ENCODE results near the gene LAMA5. TPM values are rescaled to one million over a fixed set of nuclear protein-coding genes. Genes with fewer than 3 reads are reported as not detected.

Gene LAMA5
- polyA plus RNA-seq, 1 donor: 96.2 TPM

DNA sequence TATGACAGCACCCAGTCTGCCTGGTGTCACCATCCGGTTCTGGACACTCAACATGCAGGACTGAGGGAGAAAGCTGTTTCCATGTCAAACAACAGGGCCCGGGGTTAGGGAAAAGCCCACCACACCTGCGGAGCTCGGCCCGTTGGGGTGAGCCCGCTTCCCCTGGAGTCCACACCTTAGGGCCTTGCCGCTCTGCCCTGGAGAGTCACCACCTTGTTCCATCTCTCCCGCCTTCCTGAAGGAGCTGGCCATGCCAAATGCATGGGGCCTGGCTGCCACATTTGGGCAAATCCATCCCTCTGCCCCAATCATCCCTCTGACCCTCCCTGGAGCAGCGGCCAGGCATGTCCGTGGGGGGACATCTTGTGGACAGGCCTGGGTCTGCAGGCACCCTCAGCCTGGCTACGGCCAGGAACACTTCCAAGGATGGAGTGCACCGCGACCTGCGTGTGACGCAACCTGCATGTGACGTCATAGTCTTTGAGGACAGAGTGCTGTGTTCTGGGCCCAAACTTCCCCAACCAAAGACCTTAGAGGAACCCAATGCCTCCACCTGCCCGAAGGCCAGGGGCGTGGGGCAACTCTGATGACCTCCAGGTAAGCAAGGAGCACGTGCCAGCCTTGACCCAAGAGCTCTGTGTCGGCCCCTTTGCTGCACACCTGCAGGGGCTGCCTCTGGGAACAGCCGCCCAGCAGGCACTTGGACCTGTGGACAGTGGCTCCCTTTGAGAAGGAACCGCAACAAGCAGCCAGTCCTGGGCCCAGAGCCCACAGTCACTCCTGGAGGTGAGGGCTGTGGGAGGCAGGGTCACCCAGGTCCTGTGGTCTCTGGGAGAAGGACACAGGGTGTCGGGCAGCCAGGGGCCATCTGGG is 38.2 kb upstream of the LAMA5 start:
- no peak for DNase-seq

DNA sequence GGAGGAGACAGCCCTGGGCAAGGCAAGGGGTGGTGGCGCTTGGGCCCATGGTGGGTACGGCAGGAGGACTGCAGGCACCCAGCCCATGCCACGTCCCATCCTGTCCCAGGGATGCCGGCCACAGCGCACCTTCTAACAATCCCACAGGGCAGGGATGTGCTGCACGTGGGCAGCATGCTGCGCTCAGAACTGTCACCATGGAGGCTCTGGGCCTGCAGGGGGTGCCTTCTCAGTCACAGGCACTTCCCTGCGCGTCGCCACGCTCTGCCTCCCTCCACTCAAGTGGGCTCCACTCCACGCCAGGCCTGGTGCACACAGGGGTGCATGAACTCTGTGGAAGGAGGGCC is 37.6 kb upstream of the LAMA5 start:
- no peak for DNase-seq

DNA sequence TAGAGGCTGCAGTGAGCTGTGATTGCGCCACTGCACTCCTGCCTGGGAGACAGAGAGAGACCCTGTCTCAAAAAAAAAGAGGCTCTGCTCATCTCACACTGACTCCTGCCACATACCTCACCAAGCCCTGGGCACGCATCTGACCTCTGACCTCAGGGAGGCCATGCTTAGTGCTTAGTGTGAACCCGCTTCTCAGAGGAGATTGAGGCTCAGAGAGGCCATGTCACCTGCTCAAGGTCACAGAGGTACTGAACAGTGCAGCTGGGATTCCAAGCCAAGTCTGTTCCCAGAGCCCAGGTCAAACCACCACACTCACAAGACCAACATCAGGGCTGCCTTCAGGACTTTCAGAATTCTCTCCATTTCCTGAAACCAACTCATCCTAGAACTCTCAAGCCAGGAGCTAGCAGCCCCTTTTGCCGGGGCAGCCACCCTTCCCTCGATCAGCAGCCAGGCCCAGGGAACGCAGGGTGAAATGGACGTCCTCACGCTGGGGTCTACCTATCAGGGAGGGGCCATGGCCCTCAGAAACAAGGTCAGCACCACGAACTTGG is 37.1 kb upstream of the LAMA5 start:
- no peak for DNase-seq

DNA sequence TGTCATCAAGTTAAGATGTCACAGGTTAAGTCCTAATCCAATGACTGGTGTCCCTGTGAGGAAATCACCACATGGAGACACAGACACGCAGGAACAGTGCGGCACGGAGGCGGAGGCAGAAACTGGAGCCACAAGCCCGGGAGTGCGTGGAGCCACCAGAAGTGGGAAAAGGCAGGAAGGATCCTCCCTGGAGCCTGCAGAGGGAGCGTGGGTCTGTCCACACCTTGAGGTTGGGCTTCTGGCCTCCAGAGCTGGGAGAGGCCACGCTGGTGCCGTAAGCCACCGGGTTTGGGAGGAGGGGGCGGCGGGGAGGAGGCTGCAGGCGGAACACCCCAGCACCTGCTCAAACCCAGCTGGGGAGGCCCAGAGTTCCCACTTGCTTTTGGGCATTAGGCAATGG is 36.2 kb upstream of the LAMA5 start:
- DNase-seq: no peak

DNA sequence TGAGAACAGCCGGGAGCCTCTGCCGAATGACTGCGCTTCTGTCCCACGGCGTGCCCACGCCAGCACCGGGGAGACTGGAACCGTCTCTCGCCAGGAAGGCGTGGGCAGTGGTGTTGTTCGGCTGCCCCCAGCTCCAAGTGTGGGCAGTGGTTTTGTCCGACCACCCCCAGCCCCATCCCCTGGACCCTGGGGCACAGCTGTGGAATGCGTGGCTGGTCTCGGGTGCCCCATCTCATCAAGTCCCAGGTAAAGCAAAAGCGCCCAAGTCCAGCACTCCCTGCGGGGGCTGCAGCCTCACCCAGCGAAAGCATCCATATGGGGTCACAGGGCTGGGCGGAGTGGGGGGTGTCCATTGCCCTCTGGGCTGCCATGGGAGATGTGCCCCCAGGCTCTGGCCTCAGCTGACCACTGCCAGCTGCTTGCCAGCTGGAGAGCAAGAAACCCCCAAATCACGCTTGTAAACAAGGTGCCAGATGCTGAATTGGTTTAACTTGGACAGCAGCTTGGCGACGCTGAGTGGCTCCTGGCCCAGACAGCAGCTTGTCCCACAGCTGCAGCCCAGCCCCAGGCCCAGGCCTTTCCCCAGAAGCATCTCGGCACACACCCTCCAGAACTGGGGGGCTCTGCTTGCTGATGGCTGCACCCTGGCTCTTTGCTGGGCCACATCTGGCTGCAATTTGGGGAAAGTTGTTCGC is 35.5 kb upstream of the LAMA5 start:
- DNase-seq: no peak

DNA sequence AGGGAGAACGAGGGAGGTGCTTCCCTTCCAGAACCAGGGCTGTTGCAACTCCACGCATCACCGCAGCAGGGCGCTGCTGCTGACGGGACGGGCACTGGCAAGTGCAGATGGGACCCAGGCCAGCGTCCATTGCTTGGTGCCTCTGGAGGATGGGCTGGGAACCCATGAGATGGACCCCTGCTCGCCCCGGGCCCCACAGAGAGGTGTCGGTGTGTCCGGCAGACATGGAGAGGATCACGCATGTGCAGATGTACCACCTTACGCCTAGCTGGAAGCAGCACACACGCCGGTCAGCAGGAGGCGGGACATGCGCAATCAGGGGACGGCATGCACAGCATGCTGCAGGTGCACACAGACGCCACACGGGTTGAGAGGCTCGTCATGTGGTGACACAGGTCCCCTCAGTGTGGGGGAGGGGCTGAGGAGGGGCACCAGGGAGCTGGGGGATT is 34.2 kb upstream of the LAMA5 start:
- no peak for DNase-seq

DNA sequence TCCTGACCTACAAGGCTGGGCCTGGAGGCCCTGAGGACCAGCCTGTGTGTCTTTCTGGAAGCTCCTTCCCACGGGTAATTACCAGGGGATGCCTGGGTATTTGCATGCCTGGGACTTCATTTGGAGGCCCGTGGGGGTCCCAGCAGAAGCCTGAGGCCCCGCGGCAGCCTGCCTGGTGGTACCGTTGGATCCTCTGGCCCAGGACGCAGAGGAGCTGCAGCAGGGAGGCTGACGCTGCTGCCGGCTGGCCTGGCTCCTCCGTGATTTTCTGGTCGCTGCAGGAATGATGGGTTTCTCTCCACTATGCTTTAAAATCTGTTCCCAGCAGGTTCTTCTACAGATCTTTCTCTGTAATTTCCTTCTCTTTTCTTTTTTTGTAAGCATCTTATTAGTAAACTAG is 33.4 kb upstream of the LAMA5 start:
- DNase-seq: no peak

DNA sequence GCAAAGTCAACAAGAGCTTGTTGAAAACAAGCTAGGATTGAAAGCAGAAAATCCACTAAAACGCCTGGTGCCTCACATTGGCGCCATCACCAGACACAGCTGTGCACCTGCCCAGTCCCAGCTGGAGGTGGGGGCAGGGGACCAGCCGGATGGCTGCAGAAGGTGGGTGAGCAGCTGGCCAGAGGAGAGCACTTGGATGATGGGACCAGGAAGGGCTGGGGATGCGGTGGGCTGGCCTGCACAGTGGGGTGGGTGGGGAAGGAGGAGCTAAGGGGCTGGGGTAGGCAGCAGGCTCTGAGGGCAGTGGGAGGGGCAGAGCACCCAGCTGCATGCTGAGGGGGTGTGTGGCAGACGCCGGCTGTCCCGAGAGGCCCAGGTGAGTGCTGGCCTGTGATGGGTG is 32.9 kb upstream of the LAMA5 start:
- DNase-seq: no peak

DNA sequence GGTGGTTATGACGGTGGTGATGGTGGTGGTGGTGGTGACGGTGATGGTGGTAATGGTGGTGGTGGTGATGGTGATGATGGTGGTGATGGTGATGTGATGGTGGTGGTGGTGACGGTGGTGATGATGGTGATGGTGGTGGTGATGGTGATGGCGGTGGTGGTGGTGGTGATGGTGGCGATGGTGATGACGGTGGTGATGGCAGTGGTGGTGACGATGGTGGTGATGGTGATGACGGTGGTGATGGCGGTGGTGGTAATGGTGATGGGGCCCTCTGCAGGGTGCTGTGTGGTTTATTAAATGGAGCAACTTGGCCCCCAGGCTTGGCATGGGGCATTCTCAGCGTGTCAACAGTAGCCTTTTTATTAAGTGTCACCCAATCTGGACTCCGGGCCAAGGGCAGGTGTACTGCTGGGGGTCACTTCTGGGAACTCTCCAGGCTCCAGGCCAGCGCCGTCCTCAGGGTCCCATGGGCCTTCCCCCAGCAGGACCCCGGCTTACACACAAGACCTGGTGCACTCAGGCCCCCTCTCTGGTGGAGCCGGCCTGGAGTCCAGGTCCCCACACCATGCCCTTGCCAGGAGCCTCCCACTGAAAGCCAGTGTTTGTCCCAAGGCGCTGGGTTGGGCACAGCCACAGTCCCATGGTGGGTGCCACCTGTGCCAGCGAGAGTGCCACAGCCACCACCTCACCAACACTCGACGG is 31.2 kb upstream of the LAMA5 start:
- no peak for DNase-seq

DNA sequence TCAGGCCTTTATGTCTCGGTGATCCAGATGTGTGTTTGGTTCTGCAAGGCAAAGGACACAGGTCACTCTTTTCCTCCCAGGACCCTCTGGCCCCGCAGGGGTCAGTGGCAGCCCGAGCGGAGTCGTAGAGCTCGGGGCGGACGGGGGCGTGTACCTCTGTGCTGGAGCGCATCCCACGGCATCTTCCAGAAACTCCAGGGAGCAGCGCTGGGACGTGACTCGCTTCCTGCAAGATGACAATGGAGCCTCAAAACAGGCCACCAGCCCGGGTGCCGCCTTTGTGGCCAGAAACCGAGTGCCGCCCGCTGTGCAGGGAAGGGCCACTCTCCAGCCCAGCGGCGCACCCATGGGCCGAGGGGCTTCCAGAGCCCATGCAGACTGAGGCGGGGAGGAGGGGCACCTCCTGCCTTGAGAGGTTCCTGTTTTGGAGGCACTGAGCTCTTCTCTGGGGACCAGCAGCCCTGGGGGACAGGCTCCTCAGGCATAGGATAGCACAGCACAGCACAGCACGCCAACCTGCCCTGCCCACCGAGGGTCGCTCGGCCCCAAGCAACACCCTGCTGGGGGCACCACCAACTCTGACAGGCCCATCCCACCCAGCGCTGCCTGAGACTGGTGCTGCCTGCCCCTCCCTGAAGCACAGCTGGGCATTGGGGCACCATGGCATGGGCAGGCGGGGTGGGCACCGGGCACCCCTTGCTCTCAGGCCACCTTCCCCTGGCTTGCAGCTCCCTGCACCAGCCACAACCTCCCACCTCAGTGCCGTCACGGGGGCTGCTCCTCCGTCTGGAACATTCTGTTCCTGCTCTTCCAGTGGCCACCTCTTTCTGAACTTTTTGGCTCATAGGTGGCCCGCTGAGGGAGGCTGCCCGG is 29.5 kb upstream of the LAMA5 start:
- DNase-seq: no peak

DNA sequence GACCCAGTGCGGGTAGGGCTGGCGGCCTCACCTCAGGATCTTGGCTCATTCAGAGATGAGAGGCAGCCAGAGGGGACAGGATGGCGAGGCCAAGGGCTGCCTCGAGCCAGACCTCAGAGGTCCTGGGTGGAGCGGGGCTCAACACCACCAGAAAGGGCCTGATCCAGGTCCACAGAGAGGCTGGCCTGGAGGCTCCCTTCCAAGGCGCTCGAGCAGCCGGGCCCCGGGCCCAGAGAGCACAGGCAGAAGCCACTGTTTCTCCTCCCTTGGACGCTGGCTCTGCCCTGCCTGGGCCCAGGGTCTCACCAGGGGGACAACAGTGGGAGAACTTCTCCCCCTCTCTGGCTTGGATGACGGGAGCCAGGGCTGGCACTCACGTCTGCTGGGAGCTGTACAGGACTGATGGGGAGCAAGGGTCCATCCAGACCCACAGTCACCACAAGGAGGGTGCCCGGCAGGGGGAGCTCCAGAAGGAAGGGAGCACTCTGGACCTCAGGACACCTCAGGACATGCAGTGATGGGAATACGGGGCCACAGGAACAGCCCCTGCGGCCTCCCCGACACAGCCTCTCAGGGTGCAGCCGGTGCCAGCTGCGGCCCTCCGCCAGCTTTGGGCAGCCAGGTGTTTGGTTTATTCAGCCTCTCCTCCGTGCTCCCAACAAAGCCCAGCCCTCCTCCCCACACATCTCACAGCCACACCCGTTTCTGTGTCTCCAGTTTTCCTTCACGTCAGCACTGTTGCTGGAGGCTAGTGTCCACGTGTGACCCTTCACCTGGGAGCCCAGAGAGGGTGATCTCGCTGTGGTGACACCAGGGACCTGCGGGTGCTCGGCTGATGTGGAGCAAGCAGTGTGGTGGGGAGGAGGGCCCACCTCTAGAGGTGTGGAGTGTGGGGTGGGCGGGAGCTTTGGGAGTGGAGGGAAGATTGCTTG is 28.5 kb upstream of the LAMA5 start:
- no peak for DNase-seq

DNA sequence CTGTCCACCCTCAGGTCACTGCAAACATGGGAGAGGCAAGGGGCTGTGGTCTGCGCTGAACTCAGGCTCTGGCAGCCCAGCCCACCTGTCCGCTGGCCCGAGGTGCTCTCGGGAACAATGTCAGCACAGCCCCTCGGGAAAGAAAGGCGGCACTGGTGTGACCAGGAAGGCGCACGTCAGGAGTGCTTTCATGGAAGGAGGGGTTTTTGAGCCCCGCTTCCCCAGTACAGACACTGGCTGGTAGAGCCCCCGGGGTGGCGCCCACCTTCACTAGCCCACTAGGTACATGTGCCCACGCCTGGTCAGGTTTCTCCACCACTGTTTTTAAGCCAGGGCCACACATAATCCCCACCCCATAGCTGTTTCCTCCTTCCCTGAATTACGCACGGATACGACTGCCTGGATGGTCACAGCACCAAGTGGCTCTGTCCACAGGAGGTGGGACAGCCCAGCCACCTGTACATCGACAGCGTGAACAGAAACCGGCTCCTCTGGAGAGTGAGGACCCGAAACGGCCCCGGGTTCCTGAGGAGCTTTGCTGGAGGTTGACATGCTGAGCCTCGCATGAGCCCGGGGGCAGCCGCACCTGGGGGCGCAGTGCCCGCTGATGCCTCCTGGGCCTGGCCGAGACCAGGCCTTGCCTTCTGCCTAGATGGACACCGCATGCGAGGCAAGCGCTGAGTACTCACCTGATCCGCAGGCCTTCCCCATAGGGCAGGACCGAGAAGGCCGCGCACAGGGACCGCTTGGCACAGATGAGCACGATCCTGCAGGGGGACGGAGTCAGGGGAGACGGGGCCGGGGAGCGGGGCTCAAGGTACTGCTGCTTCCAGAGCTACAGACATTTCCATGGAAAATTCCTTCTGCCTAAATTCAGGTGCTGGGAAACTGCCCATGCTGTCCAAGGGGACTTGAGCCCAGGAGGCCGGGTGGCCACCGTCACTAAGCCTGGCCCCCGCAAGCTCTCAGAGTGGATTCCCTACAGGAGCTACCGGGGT is 27.4 kb upstream of the LAMA5 start:
- no peak for DNase-seq

DNA sequence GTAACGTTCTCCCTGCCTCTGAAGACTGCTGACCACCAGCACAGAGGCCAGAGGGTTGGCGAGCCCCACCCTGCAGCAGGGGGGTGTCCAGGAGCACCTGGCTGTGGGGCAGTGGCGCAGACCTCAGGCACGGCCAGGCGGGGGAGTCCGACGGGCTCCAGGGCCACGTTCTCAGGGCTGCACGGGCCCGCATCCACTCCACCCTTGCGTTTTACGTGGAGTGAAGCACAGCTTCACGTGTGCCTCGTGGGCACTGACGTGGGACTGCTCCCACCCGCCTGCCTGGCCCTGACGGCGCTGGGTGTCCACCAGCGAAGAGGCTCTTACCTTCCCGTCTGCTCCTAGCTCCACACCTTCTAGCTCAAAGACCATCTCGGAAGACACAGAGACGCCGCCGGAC is 26.7 kb upstream of the LAMA5 start:
- DNase-seq: no peak

DNA sequence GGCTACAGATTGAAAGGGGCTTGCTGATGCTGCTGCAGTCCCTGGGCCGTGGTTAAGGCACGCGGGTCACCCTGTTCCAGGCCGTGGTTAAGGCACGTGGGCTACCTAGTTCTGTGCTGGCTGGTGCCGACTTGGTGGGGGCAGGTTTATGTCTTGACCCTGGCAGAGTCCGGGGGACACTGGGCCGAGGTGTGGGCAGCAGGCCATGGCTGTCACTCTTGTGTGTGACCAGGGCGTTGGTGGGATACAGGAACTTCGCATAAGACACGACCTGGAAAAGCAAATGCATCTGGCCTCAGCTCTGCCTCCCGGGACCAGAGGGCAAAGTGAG is 26.2 kb upstream of the LAMA5 start:
- DNase-seq: no peak

DNA sequence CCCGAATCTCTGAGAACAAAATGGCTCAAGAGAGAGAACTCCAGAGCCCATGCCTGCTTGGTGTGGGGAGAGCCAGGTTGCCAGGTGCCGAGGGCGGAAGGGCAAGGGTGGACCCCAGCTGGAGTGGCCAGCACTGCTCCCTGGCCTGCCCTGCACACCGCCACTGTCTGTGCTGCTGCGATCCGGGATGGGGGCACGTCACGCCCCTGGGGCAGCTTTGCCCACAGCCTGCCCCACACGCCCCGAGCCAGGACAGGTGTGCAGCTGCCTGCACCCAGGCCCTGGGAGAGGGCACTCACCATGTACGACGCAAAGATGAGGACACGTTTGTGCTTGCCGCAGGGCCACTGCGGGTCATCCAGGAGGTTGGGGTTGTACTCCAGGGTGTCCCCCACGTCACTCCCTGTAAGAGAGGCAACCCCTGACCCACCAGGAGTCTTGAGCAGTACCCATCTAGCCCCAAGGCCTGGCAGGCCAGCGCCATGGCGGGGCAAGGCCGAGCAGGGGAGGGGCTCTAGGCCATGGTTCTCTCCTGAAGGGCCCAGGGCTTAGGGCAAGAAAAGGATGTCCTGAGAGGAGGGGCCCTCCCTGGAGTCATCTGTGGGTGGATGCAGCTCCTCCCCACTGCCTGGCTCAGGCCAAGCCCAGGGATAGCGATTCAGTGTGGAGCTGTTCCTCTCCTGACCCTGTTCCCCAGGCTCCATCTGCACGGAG is 25.7 kb upstream of the LAMA5 start:
- DNase-seq: no peak

DNA sequence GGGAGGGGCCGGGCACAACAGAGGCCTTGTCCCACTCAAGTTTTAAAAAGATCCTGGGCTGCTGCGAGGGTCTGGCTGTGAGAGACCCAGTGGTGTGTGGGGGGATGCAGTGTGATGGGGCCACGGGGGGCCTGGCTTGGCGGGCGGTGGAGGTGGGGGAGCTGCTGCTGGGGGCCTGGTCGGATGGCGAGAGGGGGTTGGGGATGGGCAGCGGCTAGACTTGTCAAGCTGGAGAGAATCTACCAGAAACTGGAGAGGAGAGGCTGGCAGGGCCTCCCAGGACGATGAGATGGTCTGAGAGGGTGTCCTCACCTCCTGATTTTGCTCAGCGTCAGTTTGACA is 24.9 kb upstream of the LAMA5 start:
- no peak for DNase-seq

DNA sequence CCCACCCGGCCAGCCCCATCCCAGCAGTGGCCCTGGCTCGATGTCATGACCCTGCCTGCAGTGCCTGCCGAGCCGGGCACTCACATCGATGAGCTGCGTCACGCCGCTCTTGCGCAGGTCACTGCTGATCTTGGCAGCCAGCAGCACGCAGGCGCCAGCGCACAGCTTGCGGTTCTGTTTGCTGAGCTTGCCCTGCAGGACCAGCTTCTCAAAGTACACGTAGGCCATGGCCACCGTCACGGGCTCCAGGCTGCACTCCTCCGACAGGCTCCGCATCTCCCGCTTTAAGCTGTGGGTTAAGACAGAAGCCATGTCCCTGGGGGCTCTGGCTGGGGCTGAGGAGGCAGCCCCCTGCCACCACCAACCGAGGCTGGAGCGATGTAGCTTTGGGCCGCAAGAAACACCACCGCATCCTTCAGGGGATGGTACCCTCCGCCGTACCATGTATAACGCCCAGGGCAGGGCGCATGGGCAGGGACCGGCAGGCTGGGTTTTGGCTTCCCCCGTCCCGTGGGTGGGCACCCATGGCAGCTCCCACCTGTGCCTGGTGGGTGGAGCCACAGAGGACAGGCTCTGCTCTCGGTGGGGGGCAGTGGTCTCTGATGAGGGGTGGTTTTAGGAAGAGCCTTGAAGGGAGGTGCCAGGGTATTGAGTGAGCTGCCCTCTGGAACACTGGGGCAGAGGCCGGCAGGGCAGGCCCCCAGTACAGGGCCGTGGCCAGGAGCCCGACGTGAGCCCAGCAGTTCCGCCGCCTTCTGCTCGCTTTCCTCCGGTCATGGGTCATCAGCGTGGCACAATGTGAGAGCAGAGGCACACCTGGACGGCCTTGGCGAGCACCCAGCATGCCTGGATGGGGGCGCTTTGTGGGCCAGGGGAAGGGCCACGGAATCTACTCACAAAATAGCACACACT is 24.3 kb upstream of the LAMA5 start:
- DNase-seq: no peak

Data from hindlimb muscle (tissue), 1 donor.